ENCODE data around the gene NRP1.
A peak's percentile ranks its signal among the peaks of the same experiment; 100 is the strongest.
"Not testable (repeated sequence)": the region's sequence is repeated elsewhere in the genome, so short reads cannot be mapped to it uniquely, and the experiment has no call there.

NRP1 gene

GRCh38 chr10:33334153-33334804, at the start of gene NRP1:
NRP1 (minus strand) TSS chr10:33334667; CDS start chr10:33334382, 285 bp downstream.
- DNase-seq = no peak

GRCh38 chr10:33384201-33384600, 49.7 kb upstream of the NRP1 start:
- DNase-seq = not testable (repeated sequence)

GRCh38 chr10:33382921-33383713, 48.6 kb upstream of the NRP1 start:
- no peak for DNase-seq

GRCh38 chr10:33382216-33382600, 47.7 kb upstream of the NRP1 start:
- no peak for DNase-seq

GRCh38 chr10:33381451-33382215, 47.2 kb upstream of the NRP1 start:
- DNase-seq = no peak

- peak; percentile 41 for DNase-seq
Observed at GRCh38 chr10:33377658-33378025, 43.2 kb upstream of the NRP1 start.

GRCh38 chr10:33376976-33377657, 42.6 kb upstream of the NRP1 start:
- DNase-seq = peak; percentile 12

- no peak for DNase-seq
Observed at GRCh38 chr10:33376476-33376875, 42.0 kb upstream of the NRP1 start.

GRCh38 chr10:33373263-33373662, 38.8 kb upstream of the NRP1 start:
- no peak for DNase-seq

GRCh38 chr10:33371234-33371633, 36.8 kb upstream of the NRP1 start:
- DNase-seq = no peak

- DNase-seq = no peak
Observed at GRCh38 chr10:33370434-33370930, 36.0 kb upstream of the NRP1 start.

- no peak for DNase-seq
Observed at GRCh38 chr10:33368086-33368485, 33.6 kb upstream of the NRP1 start.

GRCh38 chr10:33365871-33366411, 31.5 kb upstream of the NRP1 start:
- DNase-seq = peak; percentile 80

- peak; percentile 1 for DNase-seq
Observed at GRCh38 chr10:33365301-33365700, 30.8 kb upstream of the NRP1 start.

- no peak for DNase-seq
Observed at GRCh38 chr10:33363106-33363505, 28.6 kb upstream of the NRP1 start.

GRCh38 chr10:33358016-33358415, 23.5 kb upstream of the NRP1 start:
- no peak for DNase-seq

- no peak for DNase-seq
Observed at GRCh38 chr10:33355274-33355673, 20.8 kb upstream of the NRP1 start.

GRCh38 chr10:33353853-33354252, 19.4 kb upstream of the NRP1 start:
- peak; percentile 8 for DNase-seq

- DNase-seq = no peak
Observed at GRCh38 chr10:33353334-33353733, 18.9 kb upstream of the NRP1 start.

- no peak for DNase-seq
Observed at GRCh38 chr10:33352615-33353014, 18.1 kb upstream of the NRP1 start.

- DNase-seq = peak; percentile 17
Observed at GRCh38 chr10:33352175-33352574, 17.7 kb upstream of the NRP1 start.

GRCh38 chr10:33350041-33350440, 15.6 kb upstream of the NRP1 start:
- DNase-seq = no peak

GRCh38 chr10:33349268-33349667, 14.8 kb upstream of the NRP1 start:
- no peak for DNase-seq

All from NCI-H226 (cell line).